ENCODE results near the gene MED17.

GRCh38 chr11:93842461-93842860 lies 58.4 kb downstream of the MED17 start:
- TF ChIP-seq CTCF (conservative IDR thresholded peaks at IDR 0.05), result no peak
- TF ChIP-seq EZH2 (IDR thresholded peaks at IDR 0.05; ENCODE audit: low read depth), result no peak
